DOHH2 (cell line): ENCODE data around the gene HOXB7.

Source experiments
- CTCF ChIP-seq: fragments of 200-600 bp; sonication (generic); IDR thresholded peaks from one replicate; pipeline ENCODE4 v1.5.1; 2014; ENCODE audit warnings: antibody characterized with exemption, mild to moderate bottlenecking, low read depth, low read length; ENCODE audit not compliant: poor library complexity, severe bottlenecking
- EZH2phosphoT487 ChIP-seq: fragments of 200-600 bp; sonication (generic); IDR thresholded peaks from 2 replicates; pipeline ENCODE4 v1.6.1; 2017; ENCODE audit warnings: borderline replicate concordance, mild to moderate bottlenecking, antibody characterized with exemption, low read length, moderate library complexity, mixed read lengths

- TF ChIP-seq CTCF = no peak
- TF ChIP-seq EZH2phosphoT487 = no peak
Observed at GRCh38 chr17:48567209-48567608, 43.6 kb downstream of the HOXB7 start.
